Stimulated activated CD4-positive, alpha-beta T cell treated with anti-CD3 and anti-CD28 coated beads, Interleukin-1b, Interleukin-23, amount 100 ng/mL, for 24 hours (primary cell): ENCODE measurements around the gene DGKD.

Source experiments
- DNase-seq, 4 experiments: peaks; one replicate each; pipeline ENCODE4 v3.0.0-alpha.2; 2020; ENCODE audit warnings: low read depth in 4 of 4, low spot score in 1 of 4

Gene DGKD

DNA sequence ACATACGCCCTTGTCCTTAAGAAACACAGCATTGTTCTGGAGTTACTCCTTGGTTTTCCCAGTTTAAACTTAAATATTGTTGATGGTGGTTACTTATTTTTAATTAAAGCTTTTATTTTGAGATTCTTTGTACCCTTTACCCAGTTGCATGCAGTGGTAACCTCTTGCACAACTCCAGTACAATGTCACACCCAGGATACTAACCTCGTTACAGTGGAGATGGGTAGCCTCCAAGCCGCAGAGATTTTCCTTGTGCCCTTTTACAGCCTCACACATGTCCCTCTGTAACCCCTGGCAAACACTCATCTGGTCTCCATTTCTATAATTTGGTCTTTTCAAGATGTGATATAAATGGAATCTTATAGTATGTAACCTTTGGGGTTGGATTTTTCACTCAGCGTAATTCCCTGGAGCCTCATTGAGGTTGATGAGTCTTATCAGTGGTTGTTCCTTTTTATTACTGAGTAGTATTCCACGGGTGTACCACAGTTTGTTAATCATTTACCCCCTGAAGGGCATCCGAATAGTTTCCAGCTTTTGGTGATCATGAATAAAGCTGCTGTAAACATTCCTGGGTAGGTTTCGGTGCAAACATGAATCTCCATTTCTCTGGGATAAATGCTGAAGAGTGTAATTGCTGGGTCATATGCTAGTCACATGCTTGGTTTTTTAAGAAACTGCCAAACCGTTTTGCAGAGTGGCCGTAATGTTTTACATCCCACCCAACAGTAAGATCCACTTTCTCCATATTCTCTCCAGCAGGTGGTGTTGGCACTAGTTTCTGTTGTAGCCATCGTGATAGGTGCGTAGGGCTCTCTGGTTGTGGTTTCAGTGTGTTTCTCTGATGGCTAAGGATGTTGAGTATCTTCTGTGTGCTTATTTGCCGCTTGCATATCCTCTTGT is 68.6 kb downstream of the DGKD start:
- DNase-seq = no peak

- DNase-seq = no peak
These were observed 69.2 kb downstream of the DGKD start for GRCh38 chr2:233423552-233423860.

DNA sequence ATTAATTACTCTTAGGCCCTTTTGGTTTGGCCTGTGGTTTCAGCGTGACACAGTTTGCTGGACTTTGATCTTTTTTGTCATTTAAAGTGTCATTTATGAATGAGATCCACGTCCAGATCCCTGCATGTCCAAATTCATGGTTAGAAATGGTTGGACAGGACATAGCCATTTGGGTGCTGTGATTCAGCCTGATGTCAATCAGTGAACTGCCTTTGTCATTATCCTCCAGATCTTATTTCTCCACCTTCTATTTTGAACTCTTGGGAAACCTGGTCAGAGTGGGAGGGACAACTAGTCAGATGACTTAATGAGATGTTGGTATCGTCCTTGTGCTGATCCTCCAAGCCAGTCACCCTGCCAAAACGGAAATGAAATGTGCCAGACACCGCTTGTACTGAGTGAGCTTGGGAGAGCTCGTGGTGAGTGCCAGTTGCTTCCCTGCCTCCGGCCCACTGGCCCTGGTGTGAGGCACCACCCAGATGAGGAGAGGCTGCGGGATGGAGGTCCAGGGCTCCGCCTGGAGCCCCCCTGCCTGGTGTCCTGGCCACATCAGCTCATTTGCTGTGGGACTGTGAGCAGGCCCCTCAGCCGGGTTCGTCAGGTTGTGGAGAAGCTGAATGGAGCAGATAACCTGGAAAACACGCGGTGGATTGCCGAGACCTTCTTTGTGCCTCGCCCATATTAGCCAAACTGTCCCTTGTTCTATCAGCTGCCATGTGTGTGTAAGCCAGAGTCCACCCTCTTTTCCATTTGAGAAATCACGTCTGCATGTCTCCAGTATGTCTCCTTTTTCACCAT is 70.1 kb downstream of the DGKD start:
- DNase-seq = no peak

DNA sequence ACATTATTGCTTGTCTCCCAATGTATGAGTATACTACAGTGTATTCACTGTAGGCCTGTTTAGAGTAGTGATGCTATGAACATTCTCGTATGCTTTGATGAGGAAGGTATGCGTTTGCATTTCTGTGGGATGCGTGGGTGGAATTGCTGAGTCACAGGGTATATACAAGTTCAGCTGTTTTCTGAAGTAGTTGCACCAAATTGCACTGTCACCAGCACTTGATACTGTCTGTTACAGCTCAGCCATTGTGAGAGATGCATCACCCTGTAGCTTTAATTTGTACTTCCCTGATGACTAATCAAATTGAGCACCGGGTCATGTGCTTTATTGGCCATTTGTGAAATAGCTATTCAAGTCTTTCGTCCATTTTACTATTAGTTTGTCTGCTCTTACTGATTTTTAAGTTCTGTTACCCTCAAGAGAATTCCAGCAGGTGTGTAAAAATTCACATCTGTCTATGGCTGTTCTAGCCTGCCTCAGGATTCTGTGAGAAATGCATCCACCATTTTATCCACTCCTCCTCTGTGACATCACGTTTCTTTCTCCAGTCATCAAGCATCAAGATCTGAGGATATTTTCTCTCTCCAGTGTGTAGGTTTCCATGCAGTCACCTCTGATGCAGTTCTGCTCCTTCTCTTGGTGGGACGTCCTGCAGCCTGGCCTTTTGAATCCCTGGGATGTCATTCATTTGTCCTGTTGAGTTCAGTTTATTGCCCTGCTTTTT is 72.5 kb downstream of the DGKD start:
- DNase-seq = peak; percentile 42 to 66 (median 58)

- no peak for DNase-seq
These were observed 73.7 kb downstream of the DGKD start for GRCh38 chr2:233428008-233428407.

DNA sequence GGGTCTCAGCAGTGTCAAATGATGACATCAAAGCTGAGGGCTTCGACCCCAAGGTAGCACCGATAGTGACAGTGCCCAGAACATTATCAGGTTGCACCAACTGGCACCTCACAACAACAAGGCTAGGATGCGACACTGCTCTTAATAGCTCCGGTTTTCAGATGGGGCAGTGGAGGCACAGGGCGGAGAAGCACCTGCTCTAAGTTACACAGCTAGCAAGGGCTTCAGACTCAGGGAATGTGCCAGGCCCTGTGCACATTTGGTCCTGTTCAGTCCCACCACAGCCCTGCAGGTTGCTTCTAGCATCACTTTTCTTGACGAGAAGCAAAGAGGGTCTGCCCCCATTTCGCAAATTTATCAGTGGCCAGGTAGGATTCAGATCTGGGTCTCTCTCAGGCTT is 74.1 kb downstream of the DGKD start:
- no peak for DNase-seq

- no peak for DNase-seq
These were observed 75.0 kb downstream of the DGKD start for GRCh38 chr2:233429175-233429897.

GRCh38 chr2:233430081-233430480 is 75.8 kb downstream of the DGKD start:
- DNase-seq = no peak

DNA sequence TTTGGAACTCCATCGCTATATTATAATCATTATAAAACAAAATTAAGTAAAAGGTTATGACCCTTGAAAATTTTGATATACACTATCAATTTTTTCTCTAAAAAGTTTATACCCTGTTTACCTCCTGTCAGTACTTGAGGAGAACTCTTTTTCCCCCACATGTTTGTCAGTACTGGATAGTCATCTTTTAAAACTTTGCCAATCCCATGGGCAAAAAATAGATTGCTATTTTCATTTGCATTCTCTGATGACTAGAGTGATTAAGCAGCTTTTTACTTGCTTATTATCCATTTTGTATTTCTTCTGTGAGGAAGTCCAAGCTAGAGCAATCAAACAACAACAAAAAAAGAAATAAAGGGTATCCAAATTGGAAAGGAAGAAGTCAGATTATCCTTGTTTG is 76.4 kb downstream of the DGKD start:
- no peak for DNase-seq

DNA sequence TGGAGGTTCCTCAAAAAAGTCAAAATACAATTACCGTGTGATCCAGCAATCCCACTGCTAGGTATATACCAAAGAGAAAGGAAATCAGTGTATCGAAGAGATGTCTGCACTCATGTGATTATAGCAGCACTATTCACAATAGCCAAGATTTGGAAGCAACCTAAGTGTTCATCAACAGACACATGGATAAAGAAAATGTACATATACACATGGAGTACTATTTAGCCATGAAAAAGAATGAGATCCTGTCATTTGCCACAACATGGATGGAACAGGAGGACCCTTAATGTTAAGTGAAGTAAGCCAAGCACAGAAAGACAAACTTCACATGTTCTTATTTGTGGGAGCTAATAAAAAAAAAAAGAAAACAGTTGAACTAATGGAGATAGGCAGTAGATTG is 78.7 kb downstream of the DGKD start:
- DNase-seq = no peak

- no peak for DNase-seq
These were observed 79.5 kb downstream of the DGKD start for GRCh38 chr2:233433794-233434193.

- no peak for DNase-seq
These were observed 80.5 kb downstream of the DGKD start for GRCh38 chr2:233434666-233435330.

- DNase-seq = no peak
These were observed 81.3 kb downstream of the DGKD start for GRCh38 chr2:233435436-233436190.

- no peak for DNase-seq
These were observed 81.9 kb downstream of the DGKD start for GRCh38 chr2:233436191-233436581.

DNA sequence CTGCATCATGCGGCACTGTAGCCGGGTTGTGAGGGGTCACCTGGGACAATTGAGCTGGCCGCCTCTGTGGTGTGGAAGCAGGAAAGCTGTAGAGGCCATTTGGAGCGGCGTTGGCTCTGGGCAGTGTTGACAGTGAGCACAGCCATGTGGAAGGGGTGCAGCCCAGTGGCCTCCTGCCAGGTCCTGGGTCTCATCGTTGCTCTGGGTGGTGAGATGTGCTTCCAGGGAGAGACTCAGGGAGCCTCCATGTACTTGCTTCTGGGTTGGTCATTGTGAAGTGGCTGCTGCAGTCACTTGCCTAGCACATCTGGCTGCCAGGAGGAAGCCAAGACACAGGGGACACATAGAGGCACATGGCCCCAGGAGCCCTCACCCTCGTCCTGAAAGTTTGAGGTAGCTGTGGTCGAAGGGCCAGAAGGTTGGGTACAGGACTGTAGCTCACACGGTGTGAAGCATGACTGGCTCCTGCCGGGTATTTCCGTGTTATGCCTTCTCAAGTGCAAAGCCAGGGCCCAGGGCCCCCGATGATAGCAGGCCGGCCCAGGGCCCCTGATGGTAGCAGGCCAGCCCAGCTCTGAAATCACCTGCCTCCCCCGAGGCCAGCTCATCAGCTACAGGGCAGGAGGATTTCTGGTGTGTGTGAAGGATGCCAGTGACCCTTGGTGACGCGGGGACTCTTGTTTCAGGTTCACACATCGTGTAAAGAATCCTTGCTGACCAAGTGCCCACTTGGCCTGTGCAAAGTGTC is 82.6 kb downstream of the DGKD start:
- no peak for DNase-seq

DNA sequence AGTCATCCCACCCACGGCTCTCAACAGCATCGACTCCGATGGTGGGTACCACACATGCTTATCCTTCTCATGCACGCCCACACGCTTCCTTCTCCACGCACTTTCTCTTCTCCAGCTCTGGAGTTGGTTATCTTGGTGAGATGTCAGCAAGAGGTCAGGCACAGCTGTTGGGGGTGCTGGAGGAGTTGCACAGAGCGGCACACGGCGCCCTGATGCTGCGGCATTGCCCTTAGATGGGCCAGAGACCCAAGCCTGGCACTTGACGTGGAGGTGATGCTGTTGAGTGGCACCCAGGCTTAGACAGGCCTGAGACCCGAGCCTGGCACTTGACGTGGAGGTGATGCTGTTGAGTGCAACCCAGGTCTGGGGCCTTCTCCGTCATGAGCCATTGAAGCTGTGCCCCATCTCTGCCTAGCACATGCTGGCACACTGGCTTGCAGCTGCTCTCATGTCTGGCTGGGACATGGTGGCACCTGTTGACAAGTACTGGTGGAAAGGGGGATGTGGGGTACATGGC is 83.2 kb downstream of the DGKD start:
- no peak for DNase-seq

- no peak for DNase-seq
These were observed 84.4 kb downstream of the DGKD start for GRCh38 chr2:233438573-233439147.

- DNase-seq = no peak
These were observed 84.9 kb downstream of the DGKD start for GRCh38 chr2:233439191-233439590.

GRCh38 chr2:233440314-233440713 is 86.0 kb downstream of the DGKD start:
- DNase-seq = no peak
